Ishikawa (cell line): ENCODE data around the gene WDSUB1.

Source experiments
- CEBPB ChIP-seq: IDR thresholded peaks from 2 replicates; pipeline ENCODE4 v1.6.1; 2012
- CREB1 ChIP-seq: IDR thresholded peaks from 2 replicates; pipeline ENCODE4 v1.6.1; 2012; ENCODE audit warnings: low read depth
- EGR1 ChIP-seq: IDR thresholded peaks from 2 replicates; pipeline ENCODE4 v1.6.1; 2012
- EP300 ChIP-seq: IDR thresholded peaks from 2 replicates; pipeline ENCODE4 v1.6.1; 2012; ENCODE audit warnings: borderline replicate concordance
- FOXM1 ChIP-seq: IDR thresholded peaks from 2 replicates; pipeline ENCODE4 v1.6.1; 2012; ENCODE audit warnings: low read depth, borderline replicate concordance
- NFIC ChIP-seq: IDR thresholded peaks from 2 replicates; pipeline ENCODE4 v1.6.1; 2012
- RAD21 ChIP-seq: IDR thresholded peaks from 2 replicates; pipeline ENCODE4 v1.6.1; 2012; ENCODE audit warnings: low read depth
- TAF1 ChIP-seq: IDR thresholded peaks from 2 replicates; pipeline ENCODE4 v1.6.1; 2012; ENCODE audit warnings: low read depth, mild to moderate bottlenecking
- TCF12 ChIP-seq: IDR thresholded peaks from 2 replicates; pipeline ENCODE4 v1.6.1; 2012; ENCODE audit warnings: low read depth
- TEAD4 ChIP-seq: IDR thresholded peaks from 2 replicates; pipeline ENCODE4 v1.6.1; 2012
- YY1 ChIP-seq: IDR thresholded peaks from 2 replicates; pipeline ENCODE4 v1.6.1; 2012; ENCODE audit warnings: low read depth
- ZBTB7A ChIP-seq: IDR thresholded peaks from 2 replicates; pipeline ENCODE4 v1.6.1; 2012; ENCODE audit warnings: low read depth
- TF ChIP-seq, protein P1 (sequence below): IDR thresholded peaks from 2 replicates; pipeline ENCODE4 v1.6.1; 2012
- TF ChIP-seq, protein P2 (sequence below): IDR thresholded peaks from 2 replicates; pipeline ENCODE4 v1.6.1; 2012
- TF ChIP-seq, protein P3 (sequence below): IDR thresholded peaks from 2 replicates; pipeline ENCODE4 v1.6.1; 2012; ENCODE audit warnings: low read depth, mild to moderate bottlenecking

WDSUB1 gene

DNA sequence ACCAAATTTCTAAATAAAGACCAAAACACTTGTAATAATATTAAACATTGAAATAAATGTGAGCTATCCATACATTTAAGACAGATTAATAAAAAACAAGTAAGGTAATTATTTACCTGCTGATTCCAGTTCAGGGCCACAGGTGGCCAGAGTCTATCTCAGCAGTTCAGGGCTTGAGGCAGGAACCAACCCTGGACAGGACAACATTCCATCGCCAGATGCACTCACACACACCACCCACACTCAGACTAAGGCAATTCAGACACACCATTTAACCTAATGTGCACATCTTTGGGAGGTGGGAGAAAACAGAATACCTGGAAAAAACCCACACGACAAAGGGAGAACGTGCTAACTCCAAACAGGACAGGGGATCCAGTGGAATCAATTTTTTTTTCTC lies 14.1 kb upstream of the WDSUB1 start:
- TF ChIP-seq CEBPB (no peak), NFIC (no peak), TAF1 (no peak), EP300 (no peak), RAD21 (no peak), ZBTB7A (no peak), TCF12 (no peak), YY1 (no peak), EGR1 (no peak), TEAD4 (no peak), FOXM1 (no peak), CREB1 (no peak)
- TF ChIP-seq, protein P1, sequence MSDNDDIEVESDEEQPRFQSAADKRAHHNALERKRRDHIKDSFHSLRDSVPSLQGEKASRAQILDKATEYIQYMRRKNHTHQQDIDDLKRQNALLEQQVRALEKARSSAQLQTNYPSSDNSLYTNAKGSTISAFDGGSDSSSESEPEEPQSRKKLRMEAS, result no peak
- TF ChIP-seq, protein P2, sequence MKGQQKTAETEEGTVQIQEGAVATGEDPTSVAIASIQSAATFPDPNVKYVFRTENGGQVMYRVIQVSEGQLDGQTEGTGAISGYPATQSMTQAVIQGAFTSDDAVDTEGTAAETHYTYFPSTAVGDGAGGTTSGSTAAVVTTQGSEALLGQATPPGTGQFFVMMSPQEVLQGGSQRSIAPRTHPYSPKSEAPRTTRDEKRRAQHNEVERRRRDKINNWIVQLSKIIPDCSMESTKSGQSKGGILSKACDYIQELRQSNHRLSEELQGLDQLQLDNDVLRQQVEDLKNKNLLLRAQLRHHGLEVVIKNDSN, result no peak
- TF ChIP-seq, protein P3, sequence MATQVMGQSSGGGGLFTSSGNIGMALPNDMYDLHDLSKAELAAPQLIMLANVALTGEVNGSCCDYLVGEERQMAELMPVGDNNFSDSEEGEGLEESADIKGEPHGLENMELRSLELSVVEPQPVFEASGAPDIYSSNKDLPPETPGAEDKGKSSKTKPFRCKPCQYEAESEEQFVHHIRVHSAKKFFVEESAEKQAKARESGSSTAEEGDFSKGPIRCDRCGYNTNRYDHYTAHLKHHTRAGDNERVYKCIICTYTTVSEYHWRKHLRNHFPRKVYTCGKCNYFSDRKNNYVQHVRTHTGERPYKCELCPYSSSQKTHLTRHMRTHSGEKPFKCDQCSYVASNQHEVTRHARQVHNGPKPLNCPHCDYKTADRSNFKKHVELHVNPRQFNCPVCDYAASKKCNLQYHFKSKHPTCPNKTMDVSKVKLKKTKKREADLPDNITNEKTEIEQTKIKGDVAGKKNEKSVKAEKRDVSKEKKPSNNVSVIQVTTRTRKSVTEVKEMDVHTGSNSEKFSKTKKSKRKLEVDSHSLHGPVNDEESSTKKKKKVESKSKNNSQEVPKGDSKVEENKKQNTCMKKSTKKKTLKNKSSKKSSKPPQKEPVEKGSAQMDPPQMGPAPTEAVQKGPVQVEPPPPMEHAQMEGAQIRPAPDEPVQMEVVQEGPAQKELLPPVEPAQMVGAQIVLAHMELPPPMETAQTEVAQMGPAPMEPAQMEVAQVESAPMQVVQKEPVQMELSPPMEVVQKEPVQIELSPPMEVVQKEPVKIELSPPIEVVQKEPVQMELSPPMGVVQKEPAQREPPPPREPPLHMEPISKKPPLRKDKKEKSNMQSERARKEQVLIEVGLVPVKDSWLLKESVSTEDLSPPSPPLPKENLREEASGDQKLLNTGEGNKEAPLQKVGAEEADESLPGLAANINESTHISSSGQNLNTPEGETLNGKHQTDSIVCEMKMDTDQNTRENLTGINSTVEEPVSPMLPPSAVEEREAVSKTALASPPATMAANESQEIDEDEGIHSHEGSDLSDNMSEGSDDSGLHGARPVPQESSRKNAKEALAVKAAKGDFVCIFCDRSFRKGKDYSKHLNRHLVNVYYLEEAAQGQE, result no peak

DNA sequence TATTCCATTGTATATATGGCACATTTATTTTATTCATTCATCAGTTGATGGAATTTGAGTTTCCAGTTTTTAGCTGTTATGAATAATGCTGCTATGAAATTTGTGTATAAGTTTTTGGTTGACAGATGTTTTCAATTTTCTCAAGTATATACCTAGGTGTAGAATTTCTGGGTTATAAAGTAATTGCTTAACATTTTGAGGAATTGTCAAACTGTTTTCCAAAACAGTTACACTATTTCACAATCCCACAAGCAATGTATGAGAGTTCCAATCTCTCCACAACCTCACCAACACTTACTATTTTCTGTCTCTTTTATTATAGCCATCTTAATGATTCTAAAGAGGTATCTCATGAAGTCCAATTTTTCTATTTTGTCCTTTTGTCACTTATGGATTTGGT lies 12.5 kb upstream of the WDSUB1 start:
- TF ChIP-seq EP300 (no peak), CEBPB (no peak), YY1 (no peak), EGR1 (no peak), TCF12 (no peak), FOXM1 (no peak)
- TF ChIP-seq, protein P2, result no peak

DNA sequence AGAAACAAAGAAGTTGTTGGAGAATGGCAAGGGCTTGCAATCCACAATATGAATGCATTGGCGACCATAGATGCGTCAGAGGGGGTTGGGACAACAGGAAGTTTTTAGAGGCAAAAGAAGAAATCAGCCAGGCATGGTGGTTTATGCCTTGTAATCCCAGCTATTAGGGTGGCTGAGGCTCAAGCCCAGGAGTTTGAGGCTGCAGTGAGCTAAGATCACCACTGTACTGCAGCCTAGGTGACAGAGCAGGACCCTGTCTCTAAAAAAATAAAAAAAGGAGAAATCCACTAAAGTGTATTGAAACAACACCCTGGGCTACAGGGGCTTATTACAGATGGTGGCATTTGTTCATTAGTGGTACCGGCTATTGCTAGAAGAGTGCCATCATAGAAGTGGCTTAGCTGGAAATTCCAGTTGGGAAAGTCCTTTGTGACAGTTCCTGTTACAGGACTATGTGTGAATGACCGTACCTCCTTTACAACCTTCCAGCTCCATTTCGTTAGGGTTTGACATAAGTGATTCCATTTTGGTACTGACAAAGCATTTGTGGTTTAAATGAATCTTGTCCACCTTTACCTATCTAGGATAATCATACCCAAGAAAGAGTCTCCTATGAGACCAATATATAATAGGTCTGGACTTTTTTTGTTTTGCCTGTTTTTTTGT lies 10.7 kb upstream of the WDSUB1 start:
- TF ChIP-seq CEBPB (no peak), TCF12 (no peak)

DNA sequence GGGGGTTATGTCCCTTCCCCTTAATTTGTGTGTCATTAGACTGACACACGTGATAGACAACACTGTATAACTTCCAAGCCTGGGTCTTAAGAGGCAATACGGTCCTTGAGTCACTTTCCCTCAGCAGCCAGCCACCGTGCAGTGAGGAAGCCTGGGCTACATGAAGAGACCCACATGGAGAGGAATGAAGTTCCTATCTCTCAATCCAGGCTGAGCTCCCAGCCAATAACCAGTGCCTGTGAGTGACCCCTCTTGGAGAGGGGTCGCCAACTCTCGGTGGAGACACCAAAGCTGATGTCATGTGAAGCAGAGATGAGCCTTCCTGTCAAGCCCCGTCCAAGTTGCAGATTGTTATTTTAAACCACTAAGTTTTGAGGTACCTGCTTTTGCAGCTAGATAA lies 5.7 kb upstream of the WDSUB1 start:
- no peak for TF ChIP-seq NFIC
- TF ChIP-seq, protein P2, result no peak
- no peak for TF ChIP-seq TEAD4
- TF ChIP-seq EP300, result no peak
- no peak for TF ChIP-seq RAD21
- no peak for TF ChIP-seq TAF1
- TF ChIP-seq CEBPB, result no peak
- TF ChIP-seq, protein P1, result no peak
- no peak for TF ChIP-seq EGR1
- TF ChIP-seq YY1, result no peak
- no peak for TF ChIP-seq CREB1
- TF ChIP-seq FOXM1, result no peak
- no peak for TF ChIP-seq ZBTB7A
- TF ChIP-seq, protein P3, result no peak
- no peak for TF ChIP-seq TCF12

DNA sequence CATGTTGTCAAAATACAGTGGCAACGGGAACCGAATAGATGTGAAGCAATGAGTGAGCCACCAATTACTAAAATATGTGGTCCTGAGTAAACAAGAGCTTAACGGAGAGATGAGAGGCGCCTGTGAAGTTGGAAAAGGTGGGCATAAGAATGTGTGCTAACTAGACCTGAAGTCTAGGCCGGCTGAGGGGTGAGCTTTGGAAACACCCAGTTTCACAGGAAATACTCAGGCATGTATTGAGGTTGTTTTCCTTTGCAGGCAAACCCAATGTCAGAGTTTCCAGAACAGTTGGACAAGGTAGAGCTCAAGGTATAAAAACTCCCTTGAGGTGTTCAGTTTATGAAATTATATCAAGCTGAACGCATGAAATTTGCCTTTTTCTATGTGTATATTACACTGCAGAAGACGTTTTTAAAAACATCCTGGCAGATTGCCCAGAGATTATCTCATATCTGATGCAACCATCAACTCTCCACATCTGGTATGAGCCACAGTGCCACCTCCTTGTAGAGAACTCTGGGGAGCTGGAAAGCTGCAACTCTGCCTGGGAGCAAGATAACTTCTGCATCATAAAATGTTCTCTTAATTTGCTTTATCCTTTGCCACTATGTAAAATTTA lies 3.9 kb upstream of the WDSUB1 start:
- TF ChIP-seq FOXM1 (no peak), ZBTB7A (no peak), CEBPB (peak; percentile 84), TEAD4 (no peak), YY1 (no peak), RAD21 (peak; percentile 21; the same call in 1 of the 2 replicates), CREB1 (no peak), TAF1 (no peak), NFIC (peak; percentile 85), EGR1 (no peak), TCF12 (peak; percentile 46; the same call in 1 of the 2 replicates), EP300 (no peak)
- TF ChIP-seq, protein P1, result no peak
- TF ChIP-seq, protein P2, result no peak
